HG02938 (cell line): ENCODE measurements around the gene ADGRV1.
"Not testable (repeated sequence)": the region's sequence is repeated elsewhere in the genome, so short reads cannot be mapped to it uniquely, and the experiment has no call there.

ENCODE experiments used
- ATAC-seq: cut with Tn5 transposase; IDR thresholded peaks from one replicate; pipeline ENCODE4 v1.9.1; 2021; ENCODE audit warnings: mild to moderate bottlenecking, moderate library complexity; ENCODE audit not compliant: unreplicated experiment

The ADGRV1 gene

DNA sequence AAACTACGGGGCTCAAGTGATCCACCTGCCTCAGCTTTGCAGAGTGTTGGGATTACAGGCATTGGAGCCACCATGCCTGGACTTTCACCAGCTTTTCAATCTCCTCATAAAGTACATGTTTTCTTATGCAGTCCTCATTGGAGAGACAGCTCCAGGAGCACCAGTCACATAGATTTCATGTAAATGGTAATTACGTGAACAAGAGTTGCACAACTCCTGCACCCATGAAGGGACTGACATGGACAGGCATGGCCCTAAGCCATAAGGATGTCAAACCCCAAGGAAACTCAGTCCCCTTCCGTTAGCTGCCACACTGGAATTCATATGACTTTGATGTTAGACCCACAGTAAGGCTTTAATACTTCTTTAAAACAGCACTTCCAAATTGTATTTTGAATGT, 7.6 kb upstream of the ADGRV1 start:
- no peak for ATAC-seq

- no peak for ATAC-seq
These were observed 7.2 kb upstream of the ADGRV1 start for GRCh38 chr5:90551376-90551775.

- ATAC-seq: no peak
These were observed 4.9 kb upstream of the ADGRV1 start for GRCh38 chr5:90553711-90554110.

- no peak for ATAC-seq
These were observed 4.1 kb upstream of the ADGRV1 start for GRCh38 chr5:90554358-90555006.

- ATAC-seq: no peak
These were observed 2.9 kb upstream of the ADGRV1 start for GRCh38 chr5:90555666-90556065.

GRCh38 chr5:90557391-90557790, 1.2 kb upstream of the ADGRV1 start:
- ATAC-seq: no peak

DNA sequence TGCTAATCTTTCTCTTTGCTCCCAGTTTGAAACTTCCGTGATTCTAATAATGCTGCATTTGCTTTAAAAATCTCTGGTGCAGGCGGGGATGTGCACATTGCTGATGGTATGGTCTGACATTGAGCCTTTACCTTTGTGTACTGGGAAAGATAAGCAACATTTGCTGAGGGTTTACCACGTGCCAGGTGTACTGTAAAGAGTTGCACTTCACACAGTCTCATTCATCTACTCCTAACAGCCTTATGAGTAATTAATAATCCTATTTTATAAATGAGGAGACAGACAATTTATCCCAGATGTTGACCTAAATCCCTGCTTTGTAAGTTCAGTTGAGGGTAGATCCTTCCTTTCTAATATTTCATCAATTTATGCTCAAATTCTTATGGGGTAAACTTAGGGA, 726 bp upstream of the ADGRV1 start:
- no peak for ATAC-seq

DNA sequence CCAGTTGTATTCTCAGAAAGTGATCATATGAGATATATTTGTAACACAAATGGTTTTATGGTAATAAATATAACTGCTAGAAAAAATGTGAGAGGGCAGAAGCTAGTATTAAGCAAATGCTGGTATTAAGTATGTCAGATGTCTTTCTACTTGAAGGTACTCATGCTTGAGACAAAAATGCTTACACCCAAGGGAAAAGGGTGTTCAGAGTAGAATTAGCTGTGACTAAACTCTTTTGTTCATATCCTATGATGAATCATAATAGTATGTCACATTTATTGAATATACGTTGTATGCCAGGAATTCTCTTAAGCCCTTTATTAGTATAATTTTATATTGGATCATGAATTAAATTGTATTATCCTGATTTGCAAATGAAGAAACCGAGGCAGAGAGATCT, 2.2 kb downstream of the ADGRV1 start:
- no peak for ATAC-seq

- no peak for ATAC-seq
These were observed 3.2 kb downstream of the ADGRV1 start for GRCh38 chr5:90561766-90562165.

DNA sequence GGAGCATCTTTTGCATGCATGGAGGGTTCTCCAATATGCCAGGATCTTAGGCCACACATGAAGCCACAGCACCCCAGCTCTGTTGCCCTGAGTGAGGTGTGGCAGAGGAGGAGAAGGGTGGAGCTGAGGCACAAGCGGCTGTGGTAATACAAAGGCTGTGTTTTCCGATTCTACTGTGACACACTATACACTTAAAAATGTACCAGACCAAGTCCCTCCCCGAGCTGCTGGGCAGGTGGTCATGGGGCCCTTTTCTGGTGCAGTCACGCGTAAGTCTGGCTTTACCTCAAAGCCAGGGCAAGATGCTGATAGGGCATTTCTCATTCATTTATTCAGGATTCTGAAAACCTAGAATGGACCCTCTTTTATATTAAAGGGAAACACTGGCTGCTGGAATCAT, 3.7 kb downstream of the ADGRV1 start:
- ATAC-seq: no peak

- no peak for ATAC-seq
These were observed 4.5 kb downstream of the ADGRV1 start for GRCh38 chr5:90563108-90563507.

DNA sequence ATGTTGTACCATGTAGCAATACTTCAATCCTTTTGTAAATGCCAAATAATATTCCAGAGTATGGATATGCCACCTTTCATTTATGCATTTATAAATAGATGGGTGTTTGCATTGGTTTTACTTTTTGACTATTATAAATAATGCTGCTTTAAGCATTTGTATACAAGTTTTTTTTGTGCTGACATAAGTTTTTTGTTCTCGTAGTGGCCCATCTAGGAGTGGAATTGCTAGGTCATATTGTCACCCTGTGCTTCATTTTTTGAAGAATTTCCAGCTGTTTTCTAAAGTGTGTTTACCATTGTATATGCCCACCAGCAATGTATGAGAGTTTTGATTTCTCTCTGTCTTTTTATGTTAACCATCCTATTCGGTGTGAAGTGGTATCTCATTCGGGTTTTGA, 6.9 kb downstream of the ADGRV1 start:
- no peak for ATAC-seq

GRCh38 chr5:90569084-90569483, 10.5 kb downstream of the ADGRV1 start:
- peak; percentile 88 for ATAC-seq

DNA sequence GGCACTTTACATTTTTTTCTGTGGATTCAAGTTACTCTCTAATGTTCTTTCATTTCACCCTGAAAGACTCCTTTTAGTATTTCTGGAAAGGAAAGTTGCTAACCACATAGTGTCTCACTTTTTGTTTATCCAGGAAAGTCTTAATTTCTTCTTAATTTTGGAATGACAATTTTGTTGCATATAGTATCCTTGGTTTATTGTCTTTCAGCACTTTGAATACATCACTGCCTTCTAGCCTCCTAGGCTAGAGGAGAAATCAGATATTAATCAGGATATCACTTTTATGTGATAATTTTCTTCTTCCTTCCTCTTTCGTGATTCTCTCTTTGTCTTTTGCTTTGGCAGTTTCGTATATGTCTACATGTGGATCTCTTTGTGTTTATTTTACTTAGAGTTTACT, 11.4 kb downstream of the ADGRV1 start:
- no peak for ATAC-seq

- no peak for ATAC-seq
These were observed 12.7 kb downstream of the ADGRV1 start for GRCh38 chr5:90571147-90571773.

GRCh38 chr5:90575712-90576111, 17.1 kb downstream of the ADGRV1 start:
- no peak for ATAC-seq

DNA sequence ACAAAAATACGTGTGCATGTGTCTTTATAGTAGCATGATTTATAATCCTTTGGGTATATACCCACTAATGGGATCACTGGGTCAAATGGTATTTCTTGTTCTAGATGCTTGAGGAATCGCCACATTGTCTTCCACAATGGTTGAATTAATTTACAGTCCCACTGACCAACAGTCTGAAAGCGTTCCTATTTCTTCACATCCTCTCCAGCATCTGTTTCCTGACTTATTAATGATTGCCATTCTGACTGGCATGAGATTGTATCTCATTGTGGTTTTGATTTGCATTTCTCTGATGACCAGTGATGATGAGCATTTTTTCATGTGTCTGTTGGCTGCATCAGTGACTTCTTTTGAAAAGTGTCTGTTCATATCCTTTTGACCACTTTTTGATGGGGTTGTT, 18.0 kb downstream of the ADGRV1 start:
- ATAC-seq: not testable (repeated sequence)

- not testable (repeated sequence) for ATAC-seq
These were observed 21.3 kb downstream of the ADGRV1 start for GRCh38 chr5:90579905-90580304.

- no peak for ATAC-seq
These were observed 23.4 kb downstream of the ADGRV1 start for GRCh38 chr5:90581956-90582355.

DNA sequence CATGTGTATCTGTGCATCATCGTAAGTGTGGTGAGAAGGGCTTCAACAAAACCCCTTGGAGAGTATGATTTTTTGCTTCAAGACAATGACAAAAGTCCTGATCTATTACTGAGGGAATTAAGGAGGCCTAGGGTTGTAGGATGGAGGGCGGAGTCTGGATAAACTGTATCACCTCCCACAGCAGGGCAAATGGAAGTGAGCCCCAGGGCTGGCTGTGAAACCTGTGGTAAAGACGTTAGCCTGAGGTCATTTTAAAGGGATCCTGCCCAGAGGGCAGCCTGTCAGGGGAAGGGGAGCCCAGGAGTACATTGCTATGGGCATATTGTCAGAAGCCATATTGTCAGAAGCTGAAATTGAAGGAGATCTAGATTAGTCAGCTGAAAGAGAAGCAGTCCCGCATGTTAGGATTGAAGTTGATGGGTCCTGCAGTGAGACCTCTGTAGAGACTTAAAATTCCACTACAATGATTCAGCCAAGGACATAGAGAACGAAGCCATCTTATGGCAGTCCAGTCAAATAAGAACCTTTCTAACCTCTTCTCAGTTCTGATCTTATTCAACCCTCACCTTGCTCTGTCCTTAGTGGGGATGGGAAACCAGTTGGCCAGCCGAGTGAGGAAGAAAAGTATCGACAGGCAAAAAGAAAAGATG, 26.9 kb downstream of the ADGRV1 start:
- no peak for ATAC-seq

DNA sequence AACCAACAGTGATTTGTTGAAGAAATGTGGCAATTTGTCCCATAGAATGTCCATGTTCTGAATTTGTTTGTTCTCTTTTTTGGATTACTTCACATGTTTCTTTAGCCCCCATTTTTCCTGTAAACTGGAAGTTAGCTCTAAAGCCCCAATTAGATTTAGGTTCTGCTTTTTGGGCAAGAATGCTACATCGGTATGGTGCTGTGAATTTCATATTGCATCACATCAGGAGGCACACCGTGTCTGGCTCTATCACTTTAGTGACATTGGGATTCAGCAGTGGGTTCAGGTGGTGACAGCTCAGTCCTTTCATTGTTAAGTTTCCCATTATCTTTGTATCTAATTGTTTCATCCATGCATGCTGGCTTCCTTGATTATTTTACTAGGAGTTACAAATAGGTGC, 27.9 kb downstream of the ADGRV1 start:
- ATAC-seq: no peak

DNA sequence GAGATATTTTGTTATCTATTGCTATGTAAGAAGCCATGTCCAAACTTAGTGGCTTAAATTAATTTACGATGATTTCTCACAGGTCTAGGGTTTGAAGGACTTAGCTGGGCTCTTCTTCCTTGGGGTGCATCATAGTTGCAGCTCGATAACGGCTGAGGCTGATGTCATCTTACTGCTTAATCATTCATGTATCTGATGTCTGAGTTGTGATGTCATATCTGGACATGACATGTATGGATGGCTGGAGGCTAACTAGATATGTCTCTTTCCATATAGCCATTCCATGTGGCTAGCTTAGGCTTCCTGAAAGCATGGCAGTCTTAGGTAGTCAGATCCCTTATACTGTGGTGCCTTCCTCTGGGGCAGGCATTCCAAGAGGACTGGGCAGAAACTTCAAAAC, 31.6 kb downstream of the ADGRV1 start:
- no peak for ATAC-seq
